ENCODE data around the gene PAMR1.

GRCh38 chr11:35383953-35384352, 141.5 kb downstream of the PAMR1 start:
- TF ChIP-seq, protein P1, sequence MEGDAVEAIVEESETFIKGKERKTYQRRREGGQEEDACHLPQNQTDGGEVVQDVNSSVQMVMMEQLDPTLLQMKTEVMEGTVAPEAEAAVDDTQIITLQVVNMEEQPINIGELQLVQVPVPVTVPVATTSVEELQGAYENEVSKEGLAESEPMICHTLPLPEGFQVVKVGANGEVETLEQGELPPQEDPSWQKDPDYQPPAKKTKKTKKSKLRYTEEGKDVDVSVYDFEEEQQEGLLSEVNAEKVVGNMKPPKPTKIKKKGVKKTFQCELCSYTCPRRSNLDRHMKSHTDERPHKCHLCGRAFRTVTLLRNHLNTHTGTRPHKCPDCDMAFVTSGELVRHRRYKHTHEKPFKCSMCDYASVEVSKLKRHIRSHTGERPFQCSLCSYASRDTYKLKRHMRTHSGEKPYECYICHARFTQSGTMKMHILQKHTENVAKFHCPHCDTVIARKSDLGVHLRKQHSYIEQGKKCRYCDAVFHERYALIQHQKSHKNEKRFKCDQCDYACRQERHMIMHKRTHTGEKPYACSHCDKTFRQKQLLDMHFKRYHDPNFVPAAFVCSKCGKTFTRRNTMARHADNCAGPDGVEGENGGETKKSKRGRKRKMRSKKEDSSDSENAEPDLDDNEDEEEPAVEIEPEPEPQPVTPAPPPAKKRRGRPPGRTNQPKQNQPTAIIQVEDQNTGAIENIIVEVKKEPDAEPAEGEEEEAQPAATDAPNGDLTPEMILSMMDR (IDR thresholded peaks at IDR 0.05): no peak
- TF ChIP-seq POLR2AphosphoS5 (IDR thresholded peaks at IDR 0.05) (no peak), POLR2A (IDR thresholded peaks at IDR 0.05) (no peak)

Measured in gastroesophageal sphincter (tissue), 3 donors.